Measurements from ENCODE around the gene EPHA5. TPM values are rescaled to one million over a fixed set of nuclear protein-coding genes. Genes with fewer than 3 reads are reported as not detected.

EPHA5 gene
- total RNA-seq, 1 experiment from 2014 or later = not detected

GRCh38 chr4:65393078-65393477 is 277.2 kb downstream of the EPHA5 start:
- Histone ChIP-seq H3K23me2 (ENCODE audit: insufficient read length, low read depth, low read length, poor library complexity, severe bottlenecking) (no peaks in the 10 kb centered on the region), H3K56ac (ENCODE audit: insufficient read length, low read depth, low read length) (no peak overlapping the region), H3K4ac (ENCODE audit: low read depth, low read length) (no peak overlapping the region), H3K9me3 (ENCODE audit: control insufficient read depth, low read depth, low read length) (no peaks in the 10 kb centered on the region), H4K91ac (ENCODE audit: insufficient read length, low read depth, low read length) (no peak overlapping the region), H2AK5ac (ENCODE audit: insufficient read length, low read length) (no peak overlapping the region), H3K27me3 (ENCODE audit: insufficient read depth, low read length) (no peaks in the 10 kb centered on the region), H3K79me1 (ENCODE audit: insufficient read depth, low read depth, low read length, poor library complexity, severe bottlenecking) (no peaks in the 10 kb centered on the region), H3T11ph (ENCODE audit: low read length) (no peak overlapping the region), H3K14ac (ENCODE audit: insufficient read depth, low read length) (no peak overlapping the region), H2BK5ac (ENCODE audit: insufficient read length, low read length) (no peak overlapping the region), H3K79me2 (ENCODE audit: insufficient read depth, low read length) (no peaks in the 10 kb centered on the region), H3K23ac (ENCODE audit: insufficient read length, low read depth, low read length) (no peak overlapping the region), H3K18ac (ENCODE audit: insufficient read length, low read depth, low read length) (no peak overlapping the region), H3K27ac (ENCODE audit: insufficient read length, low read depth, low read length) (no peak overlapping the region), H2BK12ac (ENCODE audit: insufficient read length, low read depth, low read length) (no peak overlapping the region), H3K9ac (ENCODE audit: extremely low read depth, insufficient read length, low read length) (no peak overlapping the region), H4K5ac (ENCODE audit: insufficient read length, low read depth, low read length) (no peak overlapping the region), H4K8ac (replicated peaks; ENCODE audit: insufficient read length, low read depth, low read length) (no peak overlapping the region), H2AFZ (ENCODE audit: low read length) (no peak overlapping the region), H3K4me1 (ENCODE audit: insufficient read depth, low read length) (no peaks in the 10 kb centered on the region), H2BK15ac (ENCODE audit: low read depth, low read length) (no peak overlapping the region), H2BK120ac (ENCODE audit: low read depth, low read length, poor library complexity, severe bottlenecking) (no peak overlapping the region), H3K4me2 (ENCODE audit: insufficient read depth, insufficient read length, low read length) (no peak overlapping the region), H4K20me1 (ENCODE audit: control insufficient read depth, insufficient read depth, insufficient read length) (no peaks in the 10 kb centered on the region), H2BK20ac (ENCODE audit: low read depth, low read length, poor library complexity, severe bottlenecking) (no peak overlapping the region)
- no CpG with 5 or more reads among the region's 1 CpG for WGBS (ENCODE audit: extremely low coverage, insufficient read length, low lambda C conversion rate)
- H3K27ac Mint-ChIP-seq = no peak overlapping the region
- H3K4me1 Mint-ChIP-seq = no peaks in the 10 kb centered on the region
- H3K36me3 Mint-ChIP-seq (ENCODE audit: insufficient read depth in 1 of 3, low read depth in 3 of 3) = peaks cover 0 to 5% (median 0%) of the 10 kb centered on the region in 3 experiments; a peak in 1 of 7 replicates
- no peak for TF ChIP-seq CTCF (conservative IDR thresholded peaks at IDR 0.05)
- H3K27me3 Mint-ChIP-seq (ENCODE audit: low read depth) = no peaks in the 10 kb centered on the region
- no peak for DNase-seq
- no peak overlapping the region for H3K4me3 Mint-ChIP-seq
- H3K9me3 Mint-ChIP-seq = peaks cover 0 to 6% of the 10 kb centered on the region in 2 experiments; a peak in 2 of 5 replicates
